ENCODE results near the gene DMBT1.

DMBT1 gene

DNA sequence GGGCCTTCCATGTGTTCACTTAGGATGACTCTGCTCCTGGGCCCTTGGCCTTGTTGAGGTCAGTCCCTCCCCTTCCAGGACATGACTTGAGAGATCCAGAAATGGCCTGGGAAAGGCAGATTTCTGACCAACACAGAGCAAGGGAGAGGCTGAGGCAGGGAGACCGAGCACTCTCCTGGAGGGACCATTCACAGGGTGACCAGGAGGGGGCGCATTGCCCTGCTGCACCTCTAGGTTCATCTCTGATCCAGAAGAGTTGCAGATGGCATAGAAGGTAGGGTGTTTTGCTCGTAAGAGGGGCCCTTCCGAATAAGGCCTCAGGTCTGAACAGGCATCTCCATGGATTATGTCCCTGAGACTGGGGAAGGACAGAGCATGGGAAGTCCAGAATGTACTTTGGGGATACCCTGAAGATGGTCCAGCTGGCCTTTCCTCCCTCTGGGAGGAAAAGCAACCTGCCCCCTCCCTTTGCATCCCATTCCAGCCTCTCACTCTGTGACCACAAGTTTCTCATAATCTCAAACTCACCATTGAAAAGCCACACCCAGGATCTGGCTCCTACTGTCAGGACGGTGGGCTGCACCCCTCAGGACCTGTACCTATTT is 6.6 kb downstream of the DMBT1 start:
- TF ChIP-seq, protein P1, sequence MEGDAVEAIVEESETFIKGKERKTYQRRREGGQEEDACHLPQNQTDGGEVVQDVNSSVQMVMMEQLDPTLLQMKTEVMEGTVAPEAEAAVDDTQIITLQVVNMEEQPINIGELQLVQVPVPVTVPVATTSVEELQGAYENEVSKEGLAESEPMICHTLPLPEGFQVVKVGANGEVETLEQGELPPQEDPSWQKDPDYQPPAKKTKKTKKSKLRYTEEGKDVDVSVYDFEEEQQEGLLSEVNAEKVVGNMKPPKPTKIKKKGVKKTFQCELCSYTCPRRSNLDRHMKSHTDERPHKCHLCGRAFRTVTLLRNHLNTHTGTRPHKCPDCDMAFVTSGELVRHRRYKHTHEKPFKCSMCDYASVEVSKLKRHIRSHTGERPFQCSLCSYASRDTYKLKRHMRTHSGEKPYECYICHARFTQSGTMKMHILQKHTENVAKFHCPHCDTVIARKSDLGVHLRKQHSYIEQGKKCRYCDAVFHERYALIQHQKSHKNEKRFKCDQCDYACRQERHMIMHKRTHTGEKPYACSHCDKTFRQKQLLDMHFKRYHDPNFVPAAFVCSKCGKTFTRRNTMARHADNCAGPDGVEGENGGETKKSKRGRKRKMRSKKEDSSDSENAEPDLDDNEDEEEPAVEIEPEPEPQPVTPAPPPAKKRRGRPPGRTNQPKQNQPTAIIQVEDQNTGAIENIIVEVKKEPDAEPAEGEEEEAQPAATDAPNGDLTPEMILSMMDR (IDR thresholded peaks at IDR 0.05): peak; percentile 67

DNA sequence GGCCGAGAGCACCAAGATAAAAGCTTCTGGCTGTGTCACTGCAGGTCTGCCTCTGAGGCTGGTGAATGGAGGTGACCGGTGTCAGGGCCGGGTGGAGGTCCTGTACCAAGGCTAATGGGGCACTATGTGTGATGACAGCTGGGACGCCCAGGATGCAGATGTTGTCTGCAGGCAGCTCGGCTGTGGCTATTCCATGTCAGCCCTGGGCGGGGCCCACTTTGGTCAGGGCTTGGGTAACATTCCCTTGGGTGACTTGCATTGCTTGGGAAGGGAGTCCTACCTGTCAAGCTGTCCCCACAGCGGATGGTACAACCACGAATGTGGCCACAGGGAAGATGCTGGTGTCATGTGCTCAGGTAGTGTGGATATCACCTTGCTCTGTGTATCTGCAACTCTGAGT is 8.0 kb downstream of the DMBT1 start:
- TF ChIP-seq, protein P1 (IDR thresholded peaks at IDR 0.05): no peak

DNA sequence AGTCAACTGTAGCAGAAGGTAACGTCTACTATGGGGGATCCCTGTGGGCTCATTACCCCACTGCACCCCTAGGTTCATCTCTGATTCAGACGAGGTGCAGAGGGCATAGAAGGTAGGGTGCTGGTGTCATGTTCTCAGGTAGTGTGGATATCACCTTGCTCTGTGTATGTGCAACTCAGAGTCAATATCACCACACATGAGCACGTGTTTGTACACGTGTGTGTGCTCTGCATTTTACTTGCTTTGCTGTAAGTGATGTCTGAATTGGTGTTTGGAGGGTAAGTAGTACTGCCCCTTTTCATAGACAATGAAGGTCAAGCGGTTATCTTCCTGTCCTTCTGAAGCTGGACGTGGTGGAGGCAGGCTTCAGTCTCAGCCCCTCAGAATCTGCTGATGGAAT is 10.4 kb downstream of the DMBT1 start:
- TF ChIP-seq, protein P1 (IDR thresholded peaks at IDR 0.05): no peak

DNA sequence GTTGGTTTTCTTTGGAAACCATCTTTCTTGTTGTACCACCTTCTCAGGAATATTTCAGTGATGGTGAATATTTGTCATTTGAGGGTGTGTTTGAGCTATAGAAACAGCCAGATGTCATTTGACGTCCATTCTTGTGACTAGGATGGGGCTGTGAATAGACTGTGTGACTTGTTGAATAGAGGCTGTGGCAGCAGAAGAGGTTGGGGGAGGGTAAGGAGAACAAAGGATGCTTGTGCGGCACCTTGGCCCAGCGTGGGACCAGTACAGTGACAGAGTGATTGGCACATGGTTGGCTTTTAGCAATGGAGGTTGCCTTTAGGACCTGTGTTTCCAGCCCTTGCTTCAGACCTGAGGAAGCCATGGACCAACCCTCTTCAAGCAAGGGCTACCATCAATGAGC is 11.3 kb downstream of the DMBT1 start:
- TF ChIP-seq, protein P1 (IDR thresholded peaks at IDR 0.05): no peak

DNA sequence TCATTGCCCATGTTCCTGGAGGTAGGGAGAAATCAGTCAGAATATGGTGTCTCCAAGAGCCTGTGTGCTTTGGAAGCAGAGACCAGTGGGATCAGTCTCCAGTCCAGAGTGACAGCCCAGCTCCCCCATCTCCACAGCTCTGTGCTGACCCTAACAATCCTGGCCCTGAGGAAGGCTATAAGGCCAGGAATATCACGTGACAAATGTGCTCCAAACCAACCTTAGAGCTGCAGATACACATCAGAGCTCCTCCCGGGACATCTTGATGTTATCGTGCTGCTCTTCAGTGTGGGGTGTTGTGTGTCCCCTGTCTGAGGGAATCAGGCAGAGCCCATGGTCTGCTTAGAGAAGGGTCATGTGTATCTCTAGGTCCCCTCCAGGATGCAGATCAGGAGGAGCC is 15.2 kb downstream of the DMBT1 start:
- TF ChIP-seq, protein P1 (IDR thresholded peaks at IDR 0.05): no peak

DNA sequence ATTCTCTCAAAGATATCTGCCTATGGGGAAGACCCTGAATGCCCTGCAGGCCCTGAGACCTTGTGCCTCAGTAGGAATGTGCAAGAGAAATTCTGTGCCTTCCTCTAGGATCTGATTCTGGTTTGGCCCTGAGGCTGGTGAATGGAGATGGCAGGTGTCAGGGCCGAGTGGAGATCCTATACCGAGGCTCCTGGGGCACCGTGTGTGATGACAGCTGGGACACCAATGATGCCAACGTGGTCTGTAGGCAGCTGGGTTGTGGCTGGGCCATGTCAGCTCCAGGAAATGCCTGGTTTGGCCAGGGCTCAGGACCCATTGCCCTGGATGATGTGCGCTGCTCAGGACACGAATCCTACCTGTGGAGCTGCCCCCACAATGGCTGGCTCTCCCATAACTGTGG is 15.7 kb downstream of the DMBT1 start:
- TF ChIP-seq, protein P1 (IDR thresholded peaks at IDR 0.05): no peak

DNA sequence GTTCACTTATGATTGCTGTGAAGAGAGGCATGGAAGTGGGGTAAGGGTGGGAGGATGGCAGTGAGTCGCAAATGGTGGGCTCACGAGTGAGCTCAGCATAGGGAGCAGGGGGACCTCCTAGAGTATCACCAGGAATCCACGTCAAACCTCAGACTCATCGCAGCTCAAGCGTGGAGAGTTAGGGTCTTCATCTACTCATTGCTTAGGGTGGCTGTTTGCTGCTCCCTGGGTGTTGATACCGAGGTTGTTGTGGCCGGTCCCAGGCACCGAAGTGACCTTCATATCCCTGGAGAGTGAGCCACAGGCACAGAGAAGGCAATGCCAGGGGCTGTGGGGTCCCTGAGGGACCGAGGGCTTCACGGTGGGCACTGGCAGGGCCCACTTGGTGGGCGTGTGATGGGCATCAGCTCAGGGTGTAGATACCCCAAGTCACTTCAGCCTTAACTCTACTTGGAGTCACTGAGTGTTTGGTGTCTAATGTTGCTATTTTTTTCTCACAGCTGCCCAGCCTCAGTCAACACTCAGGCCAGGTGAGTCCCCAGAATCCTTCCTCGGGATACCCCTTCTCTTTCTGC is 16.8 kb downstream of the DMBT1 start:
- TF ChIP-seq, protein P1 (IDR thresholded peaks at IDR 0.05): no peak

Measured in LNCAP (cell line).